ENCODE measurements around the gene TNFRSF19.
"Not testable (repeated sequence)": the region's sequence is repeated elsewhere in the genome, so short reads cannot be mapped to it uniquely, and the experiment has no call there.

TNFRSF19 gene

GRCh38 chr13:23579896-23580683 lies 9.9 kb downstream of the TNFRSF19 start:
- peaks cover 13% of the 10 kb centered on the region for H3K4me1 Mint-ChIP-seq (ENCODE audit: low read depth)
- no peak for DNase-seq
- H3K9me3 Mint-ChIP-seq, result no peaks in the 10 kb centered on the region
- H3K27me3 Mint-ChIP-seq, result peaks cover 65% of the 10 kb centered on the region
- no peak overlapping the region for H3K27ac Mint-ChIP-seq
- H3K4me3 Mint-ChIP-seq, result peak overlapping the region; percentile 39
- H3K36me3 Mint-ChIP-seq (ENCODE audit: low read depth), result no peaks in the 10 kb centered on the region

GRCh38 chr13:23580684-23581060 lies 10.5 kb downstream of the TNFRSF19 start:
- no peaks in the 10 kb centered on the region for H3K36me3 Mint-ChIP-seq (ENCODE audit: low read depth)

GRCh38 chr13:23583491-23583890 lies 13.3 kb downstream of the TNFRSF19 start:
- Mint-ChIP-seq H3K9me3 (no peaks in the 10 kb centered on the region), H3K27me3 (peaks cover 65% of the 10 kb centered on the region), H3K36me3 (ENCODE audit: low read depth) (no peaks in the 10 kb centered on the region), H3K4me1 (ENCODE audit: low read depth) (peaks cover 10% of the 10 kb centered on the region), H3K4me3 (no peak overlapping the region), H3K27ac (no peak overlapping the region)
- no peak for DNase-seq

More at GRCh38 chr13:23580684-23581060, 10.5 kb downstream of the TNFRSF19 start:
- Mint-ChIP-seq H3K27ac (no peak overlapping the region), H3K27me3 (peaks cover 66% of the 10 kb centered on the region), H3K4me3 (no peak overlapping the region), H3K4me1 (ENCODE audit: low read depth) (peaks cover 13% of the 10 kb centered on the region), H3K9me3 (no peaks in the 10 kb centered on the region)
- no peak for DNase-seq

- Mint-ChIP-seq H3K27ac (no peak overlapping the region), H3K4me3 (no peak overlapping the region), H3K4me1 (ENCODE audit: low read depth) (peaks cover 8% of the 10 kb centered on the region), H3K27me3 (peaks cover 72% of the 10 kb centered on the region), H3K9me3 (no peaks in the 10 kb centered on the region), H3K36me3 (ENCODE audit: low read depth) (no peaks in the 10 kb centered on the region)
- DNase-seq, result no peak
Measured at GRCh38 chr13:23584275-23584674, 14.1 kb downstream of the TNFRSF19 start.

- H3K27ac Mint-ChIP-seq, result no peak overlapping the region
- DNase-seq, result no peak
- H3K27me3 Mint-ChIP-seq, result peaks cover 60% of the 10 kb centered on the region
- H3K4me3 Mint-ChIP-seq, result no peak overlapping the region
- H3K9me3 Mint-ChIP-seq, result no peaks in the 10 kb centered on the region
- H3K4me1 Mint-ChIP-seq (ENCODE audit: low read depth), result no peaks in the 10 kb centered on the region
- H3K36me3 Mint-ChIP-seq (ENCODE audit: low read depth), result no peaks in the 10 kb centered on the region
Measured at GRCh38 chr13:23586336-23586735, 16.1 kb downstream of the TNFRSF19 start.

GRCh38 chr13:23588666-23589065 lies 18.5 kb downstream of the TNFRSF19 start:
- Mint-ChIP-seq H3K27ac (no peak overlapping the region), H3K36me3 (ENCODE audit: low read depth) (no peaks in the 10 kb centered on the region), H3K4me1 (ENCODE audit: low read depth) (no peaks in the 10 kb centered on the region), H3K4me3 (no peak overlapping the region), H3K27me3 (peaks cover 56% of the 10 kb centered on the region), H3K9me3 (no peaks in the 10 kb centered on the region)
- DNase-seq, result no peak

GRCh38 chr13:23592596-23592995 lies 22.4 kb downstream of the TNFRSF19 start:
- DNase-seq, result no peak
- Mint-ChIP-seq H3K4me3 (no peak overlapping the region), H3K27me3 (peaks cover 54% of the 10 kb centered on the region), H3K36me3 (ENCODE audit: low read depth) (no peaks in the 10 kb centered on the region), H3K9me3 (no peaks in the 10 kb centered on the region), H3K27ac (no peak overlapping the region), H3K4me1 (ENCODE audit: low read depth) (no peaks in the 10 kb centered on the region)

GRCh38 chr13:23593148-23593547 lies 22.9 kb downstream of the TNFRSF19 start:
- no peaks in the 10 kb centered on the region for H3K9me3 Mint-ChIP-seq
- H3K36me3 Mint-ChIP-seq (ENCODE audit: low read depth), result no peaks in the 10 kb centered on the region
- no peak overlapping the region for H3K27ac Mint-ChIP-seq
- no peak for DNase-seq
- H3K4me1 Mint-ChIP-seq (ENCODE audit: low read depth), result no peaks in the 10 kb centered on the region
- peaks cover 53% of the 10 kb centered on the region for H3K27me3 Mint-ChIP-seq
- no peak overlapping the region for H3K4me3 Mint-ChIP-seq

GRCh38 chr13:23594290-23594689 lies 24.1 kb downstream of the TNFRSF19 start:
- H3K27ac Mint-ChIP-seq; H3K4me1 Mint-ChIP-seq (ENCODE audit: low read depth); H3K9me3 Mint-ChIP-seq; H3K4me3 Mint-ChIP-seq; DNase-seq; H3K36me3 Mint-ChIP-seq (ENCODE audit: low read depth): not testable (repeated sequence)
- peaks cover 51% of the 10 kb centered on the region for H3K27me3 Mint-ChIP-seq

GRCh38 chr13:23598369-23598768 lies 28.2 kb downstream of the TNFRSF19 start:
- no peak for DNase-seq
- Mint-ChIP-seq H3K27ac (no peak overlapping the region), H3K36me3 (ENCODE audit: low read depth) (no peaks in the 10 kb centered on the region), H3K9me3 (no peaks in the 10 kb centered on the region), H3K4me1 (ENCODE audit: low read depth) (no peaks in the 10 kb centered on the region), H3K4me3 (no peak overlapping the region), H3K27me3 (peaks cover 44% of the 10 kb centered on the region)

GRCh38 chr13:23599083-23599925 lies 29.1 kb downstream of the TNFRSF19 start:
- H3K4me3 Mint-ChIP-seq, result no peak overlapping the region
- no peaks in the 10 kb centered on the region for H3K36me3 Mint-ChIP-seq (ENCODE audit: low read depth)
- H3K4me1 Mint-ChIP-seq (ENCODE audit: low read depth), result no peaks in the 10 kb centered on the region
- no peak for DNase-seq
- no peak overlapping the region for H3K27ac Mint-ChIP-seq
- no peaks in the 10 kb centered on the region for H3K9me3 Mint-ChIP-seq
- peaks cover 43% of the 10 kb centered on the region for H3K27me3 Mint-ChIP-seq

- Mint-ChIP-seq H3K27me3 (peaks cover 44% of the 10 kb centered on the region), H3K4me1 (ENCODE audit: low read depth) (no peaks in the 10 kb centered on the region), H3K27ac (no peak overlapping the region), H3K4me3 (no peak overlapping the region), H3K36me3 (ENCODE audit: low read depth) (no peaks in the 10 kb centered on the region), H3K9me3 (no peaks in the 10 kb centered on the region)
- DNase-seq, result no peak
Measured at GRCh38 chr13:23600100-23600499, 29.9 kb downstream of the TNFRSF19 start.

GRCh38 chr13:23600534-23600933 lies 30.3 kb downstream of the TNFRSF19 start:
- H3K27me3 Mint-ChIP-seq, result peaks cover 39% of the 10 kb centered on the region
- no peaks in the 10 kb centered on the region for H3K9me3 Mint-ChIP-seq
- H3K4me1 Mint-ChIP-seq (ENCODE audit: low read depth), result no peaks in the 10 kb centered on the region

GRCh38 chr13:23605831-23606230 lies 35.6 kb downstream of the TNFRSF19 start:
- peaks cover 22% of the 10 kb centered on the region for H3K27me3 Mint-ChIP-seq
- no peaks in the 10 kb centered on the region for H3K36me3 Mint-ChIP-seq (ENCODE audit: low read depth)
- peaks cover 16% of the 10 kb centered on the region for H3K4me1 Mint-ChIP-seq (ENCODE audit: low read depth)

More at GRCh38 chr13:23600534-23600933, 30.3 kb downstream of the TNFRSF19 start:
- Mint-ChIP-seq H3K27ac (no peak overlapping the region), H3K4me3 (no peak overlapping the region), H3K36me3 (ENCODE audit: low read depth) (no peaks in the 10 kb centered on the region)
- DNase-seq, result no peak

GRCh38 chr13:23608138-23608537 lies 37.9 kb downstream of the TNFRSF19 start:
- Mint-ChIP-seq H3K4me3 (no peak overlapping the region), H3K27ac (no peak overlapping the region), H3K9me3 (no peaks in the 10 kb centered on the region), H3K4me1 (ENCODE audit: low read depth) (peaks cover 16% of the 10 kb centered on the region), H3K27me3 (peaks cover 30% of the 10 kb centered on the region), H3K36me3 (ENCODE audit: low read depth) (no peaks in the 10 kb centered on the region)
- no peak for DNase-seq

More at GRCh38 chr13:23605831-23606230, 35.6 kb downstream of the TNFRSF19 start:
- Mint-ChIP-seq H3K4me3 (no peak overlapping the region), H3K9me3 (no peaks in the 10 kb centered on the region), H3K27ac (no peak overlapping the region)
- DNase-seq, result no peak
